ENCODE results near the gene USP13.

Gene USP13

DNA sequence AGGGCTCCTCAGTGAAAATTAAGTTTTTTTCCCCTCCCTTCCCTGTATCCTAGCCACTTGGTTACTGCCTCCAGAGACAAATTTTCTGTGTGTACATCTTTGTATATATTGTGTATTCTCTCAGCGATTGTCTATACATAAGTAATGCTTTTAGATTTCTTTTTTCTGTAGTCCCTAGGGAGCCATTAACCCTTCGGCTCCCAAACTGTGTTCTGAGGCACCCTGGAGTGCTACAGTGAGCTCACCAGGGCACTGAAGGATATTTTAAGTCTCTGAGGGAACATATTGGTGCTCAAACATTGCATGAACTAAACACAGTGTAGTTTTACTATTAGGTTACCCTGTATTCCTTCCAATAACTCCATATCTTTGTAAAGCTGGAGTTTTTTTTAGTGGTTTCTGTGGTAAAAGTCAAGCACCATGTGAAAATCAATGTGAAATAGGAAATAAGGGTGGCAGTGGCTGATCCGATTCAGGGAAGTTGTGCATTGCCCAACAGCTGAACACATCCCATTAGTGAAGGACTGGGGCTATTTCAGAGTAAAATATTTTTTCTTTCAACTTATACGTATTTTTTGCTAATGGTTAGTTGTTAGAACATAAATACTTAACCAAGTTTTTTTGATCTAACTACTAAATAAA lies 43.0 kb downstream of the USP13 start:
- no peak for DNase-seq
- Mint-ChIP-seq H3K36me3 (peaks cover 9 to 17% of the 10 kb centered on the region in 2 donors), H3K27ac (no peak overlapping the region), H3K4me3 (no peak overlapping the region), H3K4me1 (peaks cover 9 to 10% of the 10 kb centered on the region in 2 donors), H3K27me3 (no peaks in the 10 kb centered on the region), H3K9me3 (no peaks in the 10 kb centered on the region)
- no peak for ATAC-seq (replicated peaks)

DNA sequence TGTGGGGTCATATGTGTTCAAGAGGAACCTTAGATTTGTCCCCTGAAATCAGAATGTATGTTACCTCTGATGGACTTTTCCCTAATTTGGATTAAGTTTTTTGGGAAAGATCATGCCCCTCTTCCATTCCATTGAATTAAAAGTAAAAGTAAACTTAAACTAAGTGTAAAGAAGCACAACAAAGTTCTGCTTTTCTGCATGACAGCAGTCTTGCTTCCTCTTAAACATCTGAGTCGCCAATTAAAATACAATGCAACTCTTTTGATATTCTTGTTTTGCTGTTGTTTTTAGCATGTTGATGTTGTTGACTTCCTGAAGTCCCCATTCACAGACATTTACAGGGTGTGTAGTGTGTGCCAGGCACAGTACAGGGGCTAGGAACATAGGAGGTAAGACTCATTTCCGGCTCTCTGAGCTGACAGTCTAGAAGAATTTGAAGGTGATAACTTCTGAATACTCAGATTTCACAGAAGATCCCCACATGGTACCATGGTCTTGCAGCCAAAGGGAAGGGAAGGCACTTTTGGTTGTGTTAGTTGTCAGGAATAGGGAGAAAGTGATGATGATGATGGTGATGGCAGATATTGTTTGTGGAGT lies 45.0 kb downstream of the USP13 start:
- ATAC-seq (replicated peaks) (no peak), DNase-seq (no peak)
- Mint-ChIP-seq H3K27me3 (no peaks in the 10 kb centered on the region), H3K4me3 (no peak overlapping the region), H3K27ac (peak overlapping the region; percentile 60), H3K9me3 (no peaks in the 10 kb centered on the region), H3K4me1 (peaks cover 9 to 10% of the 10 kb centered on the region in 2 donors), H3K36me3 (peaks cover 14 to 24% of the 10 kb centered on the region in 2 donors)

DNA sequence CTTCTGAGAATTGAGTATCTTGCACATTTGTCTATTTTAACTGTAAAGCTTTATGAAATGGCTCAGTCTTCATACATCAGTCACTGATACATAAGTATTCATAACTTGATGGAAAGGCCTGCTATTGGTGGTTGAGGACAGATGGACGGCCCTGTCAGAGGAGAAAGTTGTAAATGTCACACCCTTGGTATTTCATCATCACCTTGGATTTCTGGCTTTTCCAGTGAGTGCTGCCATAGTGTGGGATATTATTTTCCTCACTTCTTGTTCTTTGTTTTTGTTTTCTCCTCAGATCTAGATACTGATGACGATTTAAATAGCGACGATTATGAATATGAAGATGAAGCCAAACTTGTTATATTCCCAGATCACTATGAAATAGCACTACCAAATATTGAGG lies 47.9 kb downstream of the USP13 start:
- H3K36me3 Mint-ChIP-seq, result peaks cover 8 to 17% of the 10 kb centered on the region in 2 donors
- H3K27me3 Mint-ChIP-seq, result no peaks in the 10 kb centered on the region
- H3K9me3 Mint-ChIP-seq, result no peaks in the 10 kb centered on the region
- no peak overlapping the region for H3K4me3 Mint-ChIP-seq
- no peak for DNase-seq
- no peak for ATAC-seq (replicated peaks)
- no peak overlapping the region for H3K27ac Mint-ChIP-seq
- peaks cover 8 to 10% of the 10 kb centered on the region in 2 donors for H3K4me1 Mint-ChIP-seq

DNA sequence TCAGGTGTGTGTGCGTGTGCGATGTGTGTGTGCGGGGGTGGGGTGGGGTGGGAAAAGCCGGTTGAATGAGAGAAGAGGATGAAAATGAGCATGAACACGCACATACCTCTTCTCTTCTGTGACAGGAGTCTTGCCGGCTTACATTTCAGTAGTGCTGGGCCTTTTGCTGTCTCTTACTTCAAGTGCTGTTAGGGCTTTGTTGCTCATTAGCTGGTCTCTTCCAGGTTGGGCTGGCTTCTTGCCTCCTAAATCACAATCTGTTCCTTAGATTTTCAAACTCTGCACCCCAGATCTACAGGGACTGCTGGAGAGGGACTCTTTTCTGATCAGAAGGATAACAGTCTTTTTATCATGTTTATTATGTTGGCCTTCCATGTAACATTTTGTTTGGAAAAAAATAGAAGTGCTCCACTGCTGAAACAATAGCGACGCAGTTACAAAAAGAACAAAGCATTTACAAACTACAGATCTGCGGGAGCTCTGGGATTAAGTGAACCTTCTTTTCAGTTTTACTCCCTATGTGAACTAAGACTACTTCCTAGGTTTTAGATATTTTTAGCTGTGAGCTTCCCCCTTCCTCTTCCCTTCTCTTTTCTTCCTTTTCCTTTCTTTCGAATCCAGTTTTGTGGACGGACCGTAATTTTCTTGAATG lies 48.5 kb downstream of the USP13 start:
- DNase-seq (no peak), ATAC-seq (replicated peaks) (no peak)
- H3K9me3 Mint-ChIP-seq, result no peaks in the 10 kb centered on the region
- peaks cover 8 to 17% of the 10 kb centered on the region in 2 donors for H3K36me3 Mint-ChIP-seq
- no peak overlapping the region for H3K27ac Mint-ChIP-seq
- H3K4me1 Mint-ChIP-seq, result peaks cover 7 to 10% of the 10 kb centered on the region in 2 donors
- no peaks in the 10 kb centered on the region for H3K27me3 Mint-ChIP-seq
- H3K4me3 Mint-ChIP-seq, result no peak overlapping the region

DNA sequence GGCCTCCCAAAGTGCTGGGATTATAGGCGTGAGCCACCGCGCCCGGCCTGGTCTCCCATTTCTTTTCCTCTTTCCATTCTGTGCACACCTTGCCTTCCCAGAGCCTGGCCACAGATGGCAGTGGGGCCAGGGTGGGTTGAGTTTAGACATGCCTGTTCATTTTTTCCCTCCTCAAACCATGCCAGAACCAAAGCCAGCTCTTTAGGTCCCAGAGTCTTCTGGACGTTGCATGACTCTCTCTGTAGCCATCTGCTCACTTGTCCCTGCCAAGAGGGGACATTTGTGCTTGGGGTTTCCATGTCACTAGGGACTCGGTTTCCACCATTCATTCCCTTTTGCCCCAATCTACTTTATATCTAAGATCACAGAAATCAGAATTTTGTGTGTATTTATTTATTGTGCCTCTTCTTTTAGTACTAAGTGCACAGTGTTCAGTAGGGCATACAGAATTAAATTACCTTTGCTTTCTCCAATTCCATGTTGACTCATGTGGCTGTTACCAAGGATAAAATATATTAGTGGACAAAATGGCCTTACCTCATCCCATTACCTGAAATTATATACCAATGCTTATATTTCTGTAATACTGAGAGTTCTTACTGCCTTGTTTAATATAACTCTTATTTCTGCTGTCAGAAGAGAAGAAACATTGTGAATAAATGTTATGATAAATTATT lies 49.6 kb downstream of the USP13 start:
- ATAC-seq (replicated peaks), result no peak

DNA sequence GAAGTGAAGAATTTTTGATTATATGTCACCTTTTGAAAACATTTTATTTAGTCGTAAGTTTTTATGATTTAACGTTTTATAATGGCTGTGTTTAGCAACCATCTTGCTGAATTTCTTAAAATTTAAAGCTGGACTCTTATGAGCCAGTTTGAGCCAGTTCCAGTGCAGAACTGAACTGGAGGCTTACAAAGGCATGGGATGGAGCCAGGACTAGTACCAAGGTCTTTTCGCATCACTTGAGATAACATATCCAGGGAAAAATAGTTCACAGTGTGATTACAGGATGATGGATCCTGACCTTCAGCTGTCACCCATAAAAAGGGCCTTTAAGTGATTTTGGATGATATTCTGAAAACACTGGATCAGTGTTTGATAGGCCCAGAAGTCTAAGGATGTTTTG lies 51.0 kb downstream of the USP13 start:
- H3K9me3 Mint-ChIP-seq, result no peaks in the 10 kb centered on the region
- no peaks in the 10 kb centered on the region for H3K4me1 Mint-ChIP-seq
- no peak overlapping the region for H3K4me3 Mint-ChIP-seq
- H3K27ac Mint-ChIP-seq, result no peak overlapping the region
- peaks cover 18 to 32% of the 10 kb centered on the region in 2 donors for H3K36me3 Mint-ChIP-seq
- DNase-seq, result no peak
- no peak for ATAC-seq (replicated peaks)
- H3K27me3 Mint-ChIP-seq, result no peaks in the 10 kb centered on the region

More for the DNA sequence above, 49.6 kb downstream of the USP13 start:
- peaks cover 5 to 10% of the 10 kb centered on the region in 2 donors for H3K4me1 Mint-ChIP-seq
- H3K9me3 Mint-ChIP-seq, result no peaks in the 10 kb centered on the region
- H3K27ac Mint-ChIP-seq, result no peak overlapping the region
- no peak overlapping the region for H3K4me3 Mint-ChIP-seq
- no peak for DNase-seq
- no peaks in the 10 kb centered on the region for H3K27me3 Mint-ChIP-seq
- peaks cover 9 to 19% of the 10 kb centered on the region in 2 donors for H3K36me3 Mint-ChIP-seq

DNA sequence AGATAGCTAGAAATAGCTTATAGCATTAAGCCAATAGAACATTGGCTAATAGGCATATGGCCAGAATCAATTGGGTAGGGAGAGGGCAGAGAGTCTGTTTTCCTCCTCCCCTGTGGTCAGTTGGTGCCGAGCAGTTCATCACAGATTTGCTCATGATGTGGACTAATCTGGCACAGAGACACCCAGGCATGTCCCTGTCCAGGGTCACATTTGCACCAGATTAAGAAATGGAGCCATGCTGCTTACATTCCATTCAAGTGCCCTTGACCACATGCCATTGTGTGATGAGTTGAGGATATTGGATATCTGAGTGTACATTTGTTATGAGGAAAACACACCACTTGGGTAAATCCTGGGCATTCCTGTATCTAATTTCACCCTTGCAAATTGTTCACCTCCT lies 53.4 kb downstream of the USP13 start:
- DNase-seq (no peak), ATAC-seq (replicated peaks) (no peak)
- H3K4me3 Mint-ChIP-seq, result no peak overlapping the region

DNA sequence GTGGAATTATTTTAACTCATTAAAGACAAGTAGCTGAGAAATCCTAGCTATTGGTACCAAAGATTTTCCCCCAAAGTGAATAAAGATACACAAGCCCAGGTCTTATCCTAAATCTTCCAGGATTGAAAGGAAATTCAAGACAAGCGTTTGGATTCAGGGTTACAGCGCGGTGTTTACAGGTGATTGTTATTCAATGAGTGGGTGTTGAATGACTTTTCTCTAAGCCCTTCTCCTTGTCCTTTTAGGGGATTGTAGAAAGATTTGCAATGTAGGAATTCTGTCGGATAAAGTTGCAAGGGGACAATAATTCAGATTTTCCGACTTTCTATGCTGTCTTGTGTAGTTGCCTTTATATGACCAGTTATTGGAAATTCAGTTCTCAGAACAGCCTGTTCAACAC lies 57.2 kb downstream of the USP13 start:
- H3K4me1 Mint-ChIP-seq, result no peaks in the 10 kb centered on the region
- DNase-seq (no peak), ATAC-seq (replicated peaks) (no peak)
- no peak overlapping the region for H3K27ac Mint-ChIP-seq
- H3K9me3 Mint-ChIP-seq, result no peaks in the 10 kb centered on the region
- no peaks in the 10 kb centered on the region for H3K27me3 Mint-ChIP-seq
- H3K4me3 Mint-ChIP-seq, result no peak overlapping the region
- peaks cover 26 to 37% of the 10 kb centered on the region in 2 donors for H3K36me3 Mint-ChIP-seq

More for the DNA sequence above, 53.4 kb downstream of the USP13 start:
- H3K27ac Mint-ChIP-seq, result no peak overlapping the region
- H3K27me3 Mint-ChIP-seq, result no peaks in the 10 kb centered on the region
- no peaks in the 10 kb centered on the region for H3K4me1 Mint-ChIP-seq
- no peaks in the 10 kb centered on the region for H3K9me3 Mint-ChIP-seq
- H3K36me3 Mint-ChIP-seq, result peaks cover 26 to 40% of the 10 kb centered on the region in 2 donors

DNA sequence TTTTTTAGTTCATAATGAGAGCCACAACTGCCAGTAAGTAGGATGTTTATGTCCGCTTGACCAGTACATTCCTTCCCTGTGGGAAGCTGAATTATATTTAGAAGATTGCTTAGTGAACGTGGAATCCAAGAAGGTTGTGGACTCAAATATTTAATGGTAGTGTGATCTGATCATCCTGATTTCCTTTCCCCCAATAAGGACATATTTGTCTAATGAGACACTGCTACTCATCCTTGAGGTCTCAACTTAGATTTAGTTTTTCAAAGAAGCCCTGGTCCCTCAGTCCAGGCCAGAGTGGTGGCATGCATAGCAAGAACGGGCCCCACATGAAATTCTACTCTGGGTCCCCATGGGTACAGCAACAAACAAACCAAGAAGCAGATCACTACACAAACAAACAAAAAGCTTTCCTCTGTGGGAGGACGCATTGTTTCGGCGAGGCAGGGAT lies 60.8 kb downstream of the USP13 start:
- no peak for ATAC-seq (replicated peaks)
- H3K36me3 Mint-ChIP-seq, result peaks cover 24 to 32% of the 10 kb centered on the region in 2 donors
- no peak overlapping the region for H3K27ac Mint-ChIP-seq
- H3K9me3 Mint-ChIP-seq, result no peaks in the 10 kb centered on the region
- DNase-seq, result no peak
- H3K4me3 Mint-ChIP-seq, result no peak overlapping the region
- no peaks in the 10 kb centered on the region for H3K27me3 Mint-ChIP-seq
- H3K4me1 Mint-ChIP-seq, result peaks cover 3 to 6% of the 10 kb centered on the region in 2 donors

DNA sequence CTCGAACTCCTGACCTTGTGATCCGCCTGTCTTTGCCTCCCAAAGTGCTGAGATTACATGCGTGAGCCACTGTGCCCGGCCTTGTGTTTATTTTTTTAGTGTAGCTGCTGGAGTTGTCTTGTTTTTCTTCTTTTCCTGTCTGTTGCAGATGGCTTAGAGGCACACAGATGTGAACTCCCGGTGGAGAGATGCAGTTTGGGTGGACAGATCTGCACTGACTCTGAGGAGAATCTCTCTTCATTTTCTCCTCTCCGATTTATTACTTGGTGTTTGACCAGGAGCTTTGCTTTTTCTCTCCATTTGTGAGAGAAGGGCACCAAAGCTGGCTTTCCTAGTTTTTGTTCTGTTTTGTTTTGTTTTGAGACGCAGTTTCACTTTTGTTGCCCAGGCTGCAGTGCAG lies 62.7 kb downstream of the USP13 start:
- Mint-ChIP-seq H3K4me3 (no peak overlapping the region), H3K27me3 (no peaks in the 10 kb centered on the region), H3K4me1 (peaks cover 3 to 6% of the 10 kb centered on the region in 2 donors), H3K27ac (no peak overlapping the region), H3K9me3 (no peaks in the 10 kb centered on the region), H3K36me3 (peaks cover 17 to 29% of the 10 kb centered on the region in 2 donors)
- DNase-seq (no peak), ATAC-seq (replicated peaks) (no peak)

DNA sequence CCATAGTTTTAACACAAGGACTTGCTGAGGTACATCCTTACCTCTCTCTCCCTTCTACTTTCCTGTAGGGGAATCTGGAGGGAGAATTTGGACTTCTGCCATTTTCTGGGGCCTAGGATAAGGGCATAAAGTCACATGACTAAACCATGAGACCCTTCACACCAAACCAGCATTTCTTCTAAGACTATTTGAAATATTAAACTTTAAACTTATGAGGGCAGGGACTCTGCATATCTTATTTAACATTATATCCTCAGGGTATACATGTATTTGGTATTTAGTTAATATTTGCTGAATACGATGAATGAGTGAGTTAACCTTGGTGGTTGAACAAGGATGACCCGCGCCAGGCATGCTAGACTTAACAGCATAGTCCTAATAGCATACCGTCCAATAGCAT lies 63.4 kb downstream of the USP13 start:
- peaks cover 18 to 32% of the 10 kb centered on the region in 2 donors for H3K36me3 Mint-ChIP-seq
- no peak overlapping the region for H3K4me3 Mint-ChIP-seq
- H3K9me3 Mint-ChIP-seq, result no peaks in the 10 kb centered on the region
- DNase-seq, result no peak
- no peak overlapping the region for H3K27ac Mint-ChIP-seq
- ATAC-seq (replicated peaks), result no peak
- no peaks in the 10 kb centered on the region for H3K27me3 Mint-ChIP-seq
- peaks cover 3 to 6% of the 10 kb centered on the region in 2 donors for H3K4me1 Mint-ChIP-seq

DNA sequence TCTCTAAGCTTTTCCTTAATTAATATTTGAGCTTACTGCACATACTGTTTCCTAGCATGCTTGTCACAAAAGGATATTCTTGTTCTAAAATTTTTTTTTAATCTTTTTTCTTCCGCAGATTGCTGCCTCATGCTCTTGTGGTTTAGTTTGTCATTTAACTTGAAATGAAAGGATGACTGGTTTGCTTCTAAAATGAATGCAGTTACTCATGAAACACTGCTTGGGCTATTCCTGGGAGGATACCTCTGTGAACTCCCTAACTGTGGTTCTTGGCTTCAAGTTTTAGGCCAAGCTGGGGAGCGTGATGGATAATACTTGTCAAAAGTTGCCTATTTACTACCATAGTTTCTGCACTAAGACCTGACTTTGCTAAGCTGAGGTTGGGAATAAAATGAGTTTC lies 64.0 kb downstream of the USP13 start:
- Mint-ChIP-seq H3K27ac (no peak overlapping the region), H3K9me3 (no peaks in the 10 kb centered on the region), H3K27me3 (no peaks in the 10 kb centered on the region), H3K4me3 (no peak overlapping the region), H3K4me1 (peaks cover 3 to 6% of the 10 kb centered on the region in 2 donors), H3K36me3 (peaks cover 24 to 38% of the 10 kb centered on the region in 2 donors)
- ATAC-seq (replicated peaks), result no peak
- DNase-seq, result no peak

DNA sequence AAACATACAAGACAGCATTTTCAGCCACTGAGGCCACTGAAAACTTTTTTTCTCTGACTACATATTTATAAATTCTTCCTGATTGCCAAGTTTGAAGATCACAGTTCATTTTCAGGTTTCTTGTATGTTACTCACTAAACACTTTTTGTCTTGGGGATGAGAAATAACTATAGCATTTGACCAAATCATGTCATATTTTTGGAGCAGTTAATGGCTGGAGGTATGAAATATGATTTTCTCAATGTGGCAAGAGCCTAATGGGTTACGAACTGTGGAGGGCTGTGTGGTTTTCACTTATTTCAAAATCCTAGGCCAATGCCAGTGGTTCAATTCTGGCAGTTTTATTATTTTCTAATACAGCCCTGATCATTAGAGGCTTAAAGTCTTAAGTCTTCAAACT lies 64.4 kb downstream of the USP13 start:
- Mint-ChIP-seq H3K36me3 (peaks cover 24 to 38% of the 10 kb centered on the region in 2 donors), H3K27me3 (no peaks in the 10 kb centered on the region), H3K27ac (no peak overlapping the region), H3K9me3 (no peaks in the 10 kb centered on the region), H3K4me1 (peaks cover 3 to 6% of the 10 kb centered on the region in 2 donors), H3K4me3 (no peak overlapping the region)
- ATAC-seq (replicated peaks), result no peak
- DNase-seq, result no peak

DNA sequence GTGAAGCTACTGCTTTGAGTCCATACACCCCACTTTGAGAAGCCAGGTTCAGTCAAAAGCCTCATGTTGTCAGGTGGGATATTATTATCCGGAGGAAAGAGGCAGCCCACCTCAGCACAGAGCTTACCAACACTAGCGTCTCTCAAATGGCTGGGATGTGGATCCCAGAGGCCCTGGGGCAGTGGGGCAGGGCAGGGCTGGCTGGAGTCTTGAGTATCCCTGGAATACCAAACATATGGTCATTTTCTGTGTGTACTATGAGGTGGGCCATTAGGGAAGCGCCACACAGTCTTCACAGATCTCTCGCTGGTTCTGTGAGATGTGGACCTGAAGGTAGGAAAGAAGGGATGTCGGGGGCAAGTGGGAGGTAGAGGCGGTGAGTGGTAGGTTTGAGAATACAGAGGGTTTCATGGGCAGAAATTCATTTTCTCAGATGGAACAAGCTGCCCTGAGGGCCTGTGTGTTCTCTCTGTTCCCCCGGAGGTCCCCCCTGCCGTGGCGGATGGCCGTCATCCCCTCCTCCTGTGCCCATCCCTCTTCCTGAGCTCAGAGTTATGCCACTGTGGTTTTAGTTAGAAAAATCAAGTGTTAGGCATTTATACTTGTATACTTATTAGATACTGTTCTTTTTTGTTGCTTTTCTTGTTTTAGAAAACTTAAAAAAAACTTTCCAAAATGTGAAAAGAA lies 66.4 kb downstream of the USP13 start:
- DNase-seq (no peak), ATAC-seq (replicated peaks) (no peak)
- Mint-ChIP-seq H3K27ac (no peak overlapping the region), H3K4me1 (peaks cover 3 to 6% of the 10 kb centered on the region in 2 donors), H3K36me3 (peaks cover 25 to 39% of the 10 kb centered on the region in 2 donors), H3K4me3 (no peak overlapping the region), H3K27me3 (no peaks in the 10 kb centered on the region), H3K9me3 (no peaks in the 10 kb centered on the region)
